ENCODE results near the gene C4orf33.

DNA sequence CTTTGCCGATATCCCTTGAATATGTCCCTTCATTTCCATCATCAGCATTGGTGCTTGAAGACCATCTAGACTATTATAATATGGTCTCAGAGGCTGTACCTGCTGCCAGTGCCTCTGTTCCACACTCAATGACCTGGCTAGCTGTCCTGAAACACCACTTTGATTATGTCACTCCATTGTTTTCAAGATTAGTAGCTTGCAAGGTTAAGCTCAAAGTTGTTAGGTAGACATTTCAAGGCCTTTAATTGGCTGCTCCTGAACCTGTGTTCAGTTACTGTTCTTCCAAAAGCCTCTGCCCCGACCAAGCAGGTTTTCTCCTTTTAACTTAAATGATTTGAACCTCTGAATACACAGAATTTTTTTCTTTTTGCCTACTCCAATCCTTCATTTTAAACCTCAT, 52.9 kb downstream of the C4orf33 start:
- TF ChIP-seq POLR2A (IDR thresholded peaks at IDR 0.05) (no peak), POLR2AphosphoS5 (IDR thresholded peaks at IDR 0.05) (no peak)
- TF ChIP-seq, protein P1, sequence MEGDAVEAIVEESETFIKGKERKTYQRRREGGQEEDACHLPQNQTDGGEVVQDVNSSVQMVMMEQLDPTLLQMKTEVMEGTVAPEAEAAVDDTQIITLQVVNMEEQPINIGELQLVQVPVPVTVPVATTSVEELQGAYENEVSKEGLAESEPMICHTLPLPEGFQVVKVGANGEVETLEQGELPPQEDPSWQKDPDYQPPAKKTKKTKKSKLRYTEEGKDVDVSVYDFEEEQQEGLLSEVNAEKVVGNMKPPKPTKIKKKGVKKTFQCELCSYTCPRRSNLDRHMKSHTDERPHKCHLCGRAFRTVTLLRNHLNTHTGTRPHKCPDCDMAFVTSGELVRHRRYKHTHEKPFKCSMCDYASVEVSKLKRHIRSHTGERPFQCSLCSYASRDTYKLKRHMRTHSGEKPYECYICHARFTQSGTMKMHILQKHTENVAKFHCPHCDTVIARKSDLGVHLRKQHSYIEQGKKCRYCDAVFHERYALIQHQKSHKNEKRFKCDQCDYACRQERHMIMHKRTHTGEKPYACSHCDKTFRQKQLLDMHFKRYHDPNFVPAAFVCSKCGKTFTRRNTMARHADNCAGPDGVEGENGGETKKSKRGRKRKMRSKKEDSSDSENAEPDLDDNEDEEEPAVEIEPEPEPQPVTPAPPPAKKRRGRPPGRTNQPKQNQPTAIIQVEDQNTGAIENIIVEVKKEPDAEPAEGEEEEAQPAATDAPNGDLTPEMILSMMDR (IDR thresholded peaks at IDR 0.05), result no peak

Measured in transverse colon (tissue), 4 donors.